HepG2 (cell line): ENCODE measurements around the gene BMAL1.

ENCODE experiments used
- ATF7-NPFF ChIP-seq: sonication (generic); formaldehyde crosslinking; IDR thresholded peaks from 2 replicates; pipeline ENCODE4 v1.8.1; 2023; ENCODE audit warnings: mild to moderate bottlenecking, low read depth, missing genetic modification reagents, moderate library complexity
- CREM ChIP-seq, 2 experiments: sonication (generic) in 1 of 2; formaldehyde crosslinking in 1 of 2; IDR thresholded peaks; 2 replicates each; pipeline versions ENCODE4 v1.4.0 to v1.6.1; 2016 to 2020; ENCODE audit warnings: antibody characterized with exemption in 1 of 2, mild to moderate bottlenecking in 1 of 2, missing genetic modification reagents in 1 of 2
- EP300 ChIP-seq, 3 experiments: sonication (generic) in 1 of 3; formaldehyde crosslinking in 1 of 3; IDR thresholded peaks; 2 replicates each; pipeline versions ENCODE4 v1.5.1 to v1.6.1; 2011 to 2020; ENCODE audit warnings: low read depth in 2 of 3, low read length in 2 of 3, borderline replicate concordance in 1 of 3, improper control_type of control experiment in 1 of 3, mild to moderate bottlenecking in 1 of 3, missing genetic modification reagents in 1 of 3, moderate library complexity in 1 of 3
- EZH2 ChIP-seq: conservative IDR thresholded peaks from 2 replicates; pipeline ENCODE4 v1.6.1; 2012; ENCODE audit warnings: mild to moderate bottlenecking, low read depth, low read length, moderate library complexity
- FOSL2 ChIP-seq: sonication (generic); formaldehyde crosslinking; IDR thresholded peaks from 2 replicates; pipeline ENCODE4 v1.4.0; 2020; ENCODE audit warnings: missing genetic modification reagents
- FOXA1 ChIP-seq, 2 experiments: fragments of 450-650 bp in 1 of 2; sonication (generic) in 1 of 2; formaldehyde crosslinking in 1 of 2; IDR thresholded peaks; 2 replicates each; pipeline versions ENCODE4 v1.4.0 to v1.6.1; 2016 to 2020; ENCODE audit warnings: missing genetic modification reagents in 1 of 2
- MAZ ChIP-seq, 2 experiments: sonication (generic) in 1 of 2; formaldehyde crosslinking in 1 of 2; IDR thresholded peaks; 2 replicates each; pipeline versions ENCODE4 v1.5.0 to v1.6.1; 2012 to 2020; ENCODE audit warnings: low read depth in 2 of 2, mild to moderate bottlenecking in 2 of 2, borderline replicate concordance in 1 of 2, improper control_type of control experiment in 1 of 2, low read length in 1 of 2, missing genetic modification reagents in 1 of 2, moderate library complexity in 1 of 2
- NFE2L2 ChIP-seq: fragments of 150-350 bp; IDR thresholded peaks from 2 replicates; pipeline ENCODE4 v1.6.1; 2014; ENCODE audit warnings: low read length
- PCBP1 ChIP-seq: fragments of 200-400 bp; formaldehyde crosslinking; IDR thresholded peaks from 2 replicates; pipeline ENCODE4 v1.6.1; 2017; ENCODE audit warnings: mild to moderate bottlenecking, low read depth, low read length, borderline replicate concordance
- PHF20 ChIP-seq: sonication (generic); formaldehyde crosslinking; IDR thresholded peaks from 2 replicates; pipeline ENCODE4 v1.5.0; 2020; ENCODE audit warnings: mild to moderate bottlenecking, missing genetic modification reagents
- RFX5 ChIP-seq: IDR thresholded peaks from 2 replicates; pipeline ENCODE4 v1.6.1; 2011; ENCODE audit warnings: low read depth, low read length, improper control_type of control experiment
- TGIF2 ChIP-seq: IDR thresholded peaks from 2 replicates; pipeline ENCODE4 v1.6.1; 2016; ENCODE audit warnings: control low read depth, missing compliant biosample characterization
- YEATS4 ChIP-seq: sonication (generic); formaldehyde crosslinking; IDR thresholded peaks from 2 replicates; pipeline ENCODE4 v1.4.0; 2020; ENCODE audit warnings: missing genetic modification reagents, borderline replicate concordance
- ZNF12 ChIP-seq: sonication (generic); formaldehyde crosslinking; IDR thresholded peaks from 2 replicates; pipeline ENCODE4 v1.5.0; 2020; ENCODE audit warnings: missing genetic modification reagents

GRCh38 chr11:13269775-13270174 is 7.8 kb upstream of the BMAL1 start:
- TF ChIP-seq NFE2L2: no peak
- TF ChIP-seq PCBP1: no peak
- no peak for TF ChIP-seq EZH2
- no peak for TF ChIP-seq FOSL2 (CRISPR knock-in tag)
- no peak for TF ChIP-seq FOXA1 (IDR thresholded peaks at IDR 0.05)
- no peak for TF ChIP-seq FOXA1 (CRISPR knock-in tag; IDR thresholded peaks at IDR 0.05)
- no peak for TF ChIP-seq PHF20 (CRISPR knock-in tag)
- no peak for TF ChIP-seq ATF7-NPFF (CRISPR knock-in tag)
- no peak for TF ChIP-seq TGIF2 (CRISPR knock-in tag)
- TF ChIP-seq MAZ (IDR thresholded peaks at IDR 0.05; ENCODE audit: borderline replicate concordance, low read depth, low read length): no peak
- no peak for TF ChIP-seq MAZ (CRISPR knock-in tag; IDR thresholded peaks at IDR 0.05; ENCODE audit: low read depth)
- TF ChIP-seq ZNF12 (CRISPR knock-in tag): no peak
- TF ChIP-seq CREM (IDR thresholded peaks at IDR 0.05): no peak
- TF ChIP-seq CREM (CRISPR knock-in tag; IDR thresholded peaks at IDR 0.05): no peak
- no peak for TF ChIP-seq EP300 (IDR thresholded peaks at IDR 0.05; ENCODE audit: low read depth in 2 of 2, low read length in 2 of 2)
- no peak for TF ChIP-seq EP300 (CRISPR knock-in tag; IDR thresholded peaks at IDR 0.05; ENCODE audit: borderline replicate concordance)
- TF ChIP-seq YEATS4 (CRISPR knock-in tag): no peak
- TF ChIP-seq RFX5: no peak
